ENCODE data around the gene WWOX. TPM values are rescaled to one million over a fixed set of nuclear protein-coding genes. Genes with fewer than 3 reads are reported as not detected.

WWOX gene
- total and polyA plus RNA-seq, 2 of the 13 experiments (the other 11 are each of a cell fraction or from before 2014, with no cell fraction given): 9.1 to 37.4 TPM

DNA sequence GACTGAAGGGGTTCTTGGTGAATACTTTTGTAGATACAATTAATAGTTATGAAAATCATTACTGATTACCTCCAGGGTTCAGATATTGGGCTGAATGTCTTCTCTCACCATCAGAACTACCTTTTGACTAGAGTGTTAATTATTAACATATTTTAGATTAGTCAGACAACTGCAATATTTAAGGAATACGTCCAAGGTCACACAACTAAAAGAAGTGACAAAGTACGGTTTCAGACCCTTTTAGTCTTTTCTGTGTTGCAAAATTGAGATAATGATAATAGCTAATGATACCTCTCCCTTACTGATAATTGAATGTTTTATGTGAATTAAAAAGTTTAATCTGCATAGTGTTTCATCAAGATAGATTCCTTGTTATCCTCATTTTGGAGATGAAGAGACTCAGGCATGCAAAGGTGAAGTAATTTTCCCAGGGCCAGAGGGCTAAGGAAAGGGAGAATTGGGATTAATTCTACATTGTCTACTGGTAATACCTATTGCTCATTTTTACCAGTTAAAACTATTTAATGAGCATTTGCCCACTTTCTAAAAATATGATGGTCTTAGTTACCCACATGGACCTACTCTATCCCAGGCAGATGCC, 107.3 kb downstream of the WWOX start (continued):
- TF ChIP-seq ZBTB25 (CRISPR knock-in tag; IDR thresholded peaks at IDR 0.05): no peak
- TF ChIP-seq AHDC1 (CRISPR knock-in tag; IDR thresholded peaks at IDR 0.05; ENCODE audit: borderline replicate concordance): peak; percentile 39; the same call in 1 of the 2 replicates
- peak; percentile 70 for TF ChIP-seq NCOA2 (CRISPR knock-in tag; IDR thresholded peaks at IDR 0.05)
- no peak for TF ChIP-seq ATRX (CRISPR knock-in tag; IDR thresholded peaks at IDR 0.05; ENCODE audit: borderline replicate concordance)
- TF ChIP-seq, protein P1, sequence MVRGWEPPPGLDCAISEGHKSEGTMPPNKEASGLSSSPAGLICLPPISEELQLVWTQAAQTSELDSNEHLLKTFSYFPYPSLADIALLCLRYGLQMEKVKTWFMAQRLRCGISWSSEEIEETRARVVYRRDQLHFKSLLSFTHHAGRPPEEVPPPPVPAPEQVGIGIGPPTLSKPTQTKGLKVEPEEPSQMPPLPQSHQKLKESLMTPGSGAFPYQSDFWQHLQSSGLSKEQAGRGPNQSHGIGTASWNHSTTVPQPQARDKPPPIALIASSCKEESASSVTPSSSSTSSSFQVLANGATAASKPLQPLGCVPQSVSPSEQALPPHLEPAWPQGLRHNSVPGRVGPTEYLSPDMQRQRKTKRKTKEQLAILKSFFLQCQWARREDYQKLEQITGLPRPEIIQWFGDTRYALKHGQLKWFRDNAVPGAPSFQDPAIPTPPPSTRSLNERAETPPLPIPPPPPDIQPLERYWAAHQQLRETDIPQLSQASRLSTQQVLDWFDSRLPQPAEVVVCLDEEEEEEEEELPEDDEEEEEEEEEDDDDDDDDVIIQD (CRISPR knock-in tag; IDR thresholded peaks at IDR 0.05; ENCODE audit: low read depth): peak; percentile 61; the same call in 1 of the 2 replicates
- TF ChIP-seq ZNF879 (CRISPR knock-in tag; IDR thresholded peaks at IDR 0.05): no peak
- TF ChIP-seq DRAP1 (CRISPR knock-in tag; IDR thresholded peaks at IDR 0.05): 0 out of 2 replicates have a peak, but pooled peaks have one; percentile 36
- no peak for TF ChIP-seq ZNF598 (CRISPR knock-in tag; IDR thresholded peaks at IDR 0.05; ENCODE audit: borderline replicate concordance)
- no peak for TF ChIP-seq HOXA9 (CRISPR knock-in tag; IDR thresholded peaks at IDR 0.05; ENCODE audit: borderline replicate concordance)
- no peak for TF ChIP-seq EHMT2 (IDR thresholded peaks at IDR 0.05; ENCODE audit: borderline replicate concordance, low read depth, low read length)
- TF ChIP-seq ZFP36L1 (CRISPR knock-in tag; IDR thresholded peaks at IDR 0.05): 0 out of 2 replicates have a peak, but pooled peaks have one; percentile 22
- TF ChIP-seq SIX1 (CRISPR knock-in tag; IDR thresholded peaks at IDR 0.05; ENCODE audit: borderline replicate concordance): no peak; the same call in 1 of the 2 replicates
- TF ChIP-seq POLR2AphosphoS5 (IDR thresholded peaks at IDR 0.05; ENCODE audit: low read depth, low read length): no peak
- TF ChIP-seq NR2F6 (IDR thresholded peaks at IDR 0.05): peak; percentile 16; the same call in 1 of the 2 replicates
- no peak for TF ChIP-seq NR2F6 (CRISPR knock-in tag; IDR thresholded peaks at IDR 0.05)
- TF ChIP-seq, protein P2, sequence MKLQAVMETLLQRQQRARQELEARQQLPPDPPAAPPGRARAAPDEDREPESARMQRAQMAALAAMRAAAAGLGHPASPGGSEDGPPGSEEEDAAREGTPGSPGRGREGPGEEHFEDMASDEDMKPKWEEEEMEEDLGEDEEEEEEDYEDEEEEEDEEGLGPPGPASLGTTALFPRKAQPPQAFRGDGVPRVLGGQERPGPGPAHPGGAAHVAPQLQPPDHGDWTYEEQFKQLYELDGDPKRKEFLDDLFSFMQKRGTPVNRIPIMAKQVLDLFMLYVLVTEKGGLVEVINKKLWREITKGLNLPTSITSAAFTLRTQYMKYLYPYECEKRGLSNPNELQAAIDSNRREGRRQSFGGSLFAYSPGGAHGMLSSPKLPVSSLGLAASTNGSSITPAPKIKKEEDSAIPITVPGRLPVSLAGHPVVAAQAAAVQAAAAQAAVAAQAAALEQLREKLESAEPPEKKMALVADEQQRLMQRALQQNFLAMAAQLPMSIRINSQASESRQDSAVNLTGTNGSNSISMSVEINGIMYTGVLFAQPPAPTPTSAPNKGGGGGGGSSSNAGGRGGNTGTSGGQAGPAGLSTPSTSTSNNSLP (IDR thresholded peaks at IDR 0.05; ENCODE audit: low read depth, low read length): peak; percentile 81
- no peak; the same call in 1 of the 2 replicates for TF ChIP-seq ZMYM4 (CRISPR knock-in tag; IDR thresholded peaks at IDR 0.05)
